GM12874 (cell line): ENCODE measurements around the gene RLF.

Source experiments
- CTCF ChIP-seq: IDR thresholded peaks from 2 replicates; pipeline ENCODE4 v1.5.1; 2011; ENCODE audit warnings: low read depth, mild to moderate bottlenecking, control low read depth, low read length, moderate library complexity; ENCODE audit not compliant: insufficient read depth

RLF gene

GRCh38 chr1:40267767-40268187, 106.6 kb downstream of the RLF start:
- no peak for TF ChIP-seq CTCF

DNA sequence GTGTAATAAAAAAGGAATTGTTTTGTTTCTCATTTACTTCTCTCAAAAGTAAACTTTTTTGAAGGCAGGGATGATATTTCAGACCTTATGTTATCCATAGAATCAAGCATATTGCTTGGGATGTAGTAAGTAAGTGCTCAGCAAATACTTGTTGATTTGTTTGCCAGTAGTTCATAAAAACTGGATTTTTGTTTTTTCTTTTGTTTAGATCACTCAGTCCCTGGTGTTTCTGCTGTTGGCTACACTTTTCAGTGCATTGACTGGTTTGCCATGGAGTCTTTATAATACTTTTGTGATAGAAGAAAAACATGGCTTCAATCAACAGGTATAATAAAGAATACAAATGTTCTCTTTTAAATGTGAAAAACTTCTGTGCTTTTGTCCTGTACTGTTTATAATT, 107.0 kb downstream of the RLF start:
- no peak for TF ChIP-seq CTCF

- no peak for TF ChIP-seq CTCF
These were observed 109.1 kb downstream of the RLF start for GRCh38 chr1:40270152-40270834.

DNA sequence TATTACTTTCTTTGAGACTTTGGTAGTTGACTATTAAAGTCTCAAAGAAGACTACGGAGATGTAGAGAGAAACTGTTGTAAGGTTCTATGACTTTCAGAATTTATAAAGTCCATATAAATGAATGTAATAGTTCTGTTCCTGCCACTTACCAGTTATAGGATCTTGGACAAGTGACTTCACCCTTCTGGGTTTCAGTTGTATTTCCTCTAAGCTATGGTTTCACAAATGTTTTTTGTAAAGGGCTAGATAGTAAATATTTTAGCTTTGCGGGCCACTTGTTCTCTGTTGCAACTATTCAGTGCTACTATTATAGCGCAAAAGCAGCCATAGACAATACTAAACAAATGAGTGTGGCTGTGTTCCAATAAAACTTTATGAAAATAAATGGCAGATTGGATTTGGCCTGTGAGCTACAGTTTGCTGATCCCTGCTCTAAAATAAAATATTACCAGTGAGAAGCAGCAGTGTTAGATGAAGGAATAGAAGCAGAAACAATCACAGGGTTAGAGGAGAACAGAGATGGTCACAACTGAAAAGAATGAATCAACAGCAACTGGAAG, 111.5 kb downstream of the RLF start:
- no peak for TF ChIP-seq CTCF

GRCh38 chr1:40273547-40274166, 112.5 kb downstream of the RLF start:
- no peak for TF ChIP-seq CTCF

DNA sequence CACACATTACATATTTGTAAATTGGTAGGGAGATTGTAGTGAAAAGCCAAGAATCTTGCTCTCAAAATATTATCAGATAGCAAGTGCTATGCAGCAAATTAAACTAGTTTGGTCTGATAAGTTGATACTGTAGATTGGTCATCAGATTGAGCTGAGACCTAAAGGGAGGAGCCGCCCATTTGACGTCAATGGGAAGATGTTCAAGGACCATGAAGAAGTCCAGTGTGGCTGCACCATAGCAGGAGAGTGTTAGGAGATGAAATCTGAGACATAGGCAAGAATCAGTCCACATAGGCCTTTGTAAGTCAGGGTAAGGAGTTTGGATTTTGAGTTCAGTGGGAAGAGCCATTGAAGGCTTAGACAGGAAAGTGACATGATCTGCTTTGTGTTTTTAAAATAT, 113.1 kb downstream of the RLF start:
- TF ChIP-seq CTCF: no peak

DNA sequence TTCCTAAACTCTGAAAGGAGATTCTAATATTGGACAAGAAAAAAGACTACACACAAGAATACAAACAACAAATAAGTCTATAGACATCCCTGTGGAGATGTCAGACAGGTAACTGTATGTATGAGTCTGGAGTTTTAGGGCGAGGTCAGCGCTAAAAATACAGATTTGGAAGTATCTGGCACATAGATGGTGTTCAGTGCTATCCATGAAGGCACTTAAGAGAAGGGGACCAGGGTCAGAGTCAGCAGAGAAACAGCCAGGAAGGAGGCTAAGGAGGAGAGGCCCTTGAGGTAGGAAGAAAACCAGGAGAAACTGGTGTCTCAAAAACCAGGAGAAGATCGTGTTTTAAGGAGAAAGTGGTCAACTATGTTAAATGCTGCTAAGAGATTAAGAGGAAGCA, 114.9 kb downstream of the RLF start:
- TF ChIP-seq CTCF: no peak
